HG03354 (cell line): Measurements from ENCODE around the gene ABHD14A.
A peak's percentile ranks its signal among the peaks of the same experiment; 100 is the strongest.
"Not testable (repeated sequence)": the region's sequence is repeated elsewhere in the genome, so short reads cannot be mapped to it uniquely, and the experiment has no call there.

Experiments
- ATAC-seq: cut with Tn5 transposase; IDR thresholded peaks from one replicate; pipeline ENCODE4 v1.9.1; 2021; ENCODE audit warnings: mild to moderate bottlenecking; ENCODE audit not compliant: unreplicated experiment, poor library complexity, severe bottlenecking

The ABHD14A gene

GRCh38 chr3:51974963-51975851, at the start of gene ABHD14A:
ABHD14A (plus strand) TSS chr3:51975064; CDS start chr3:51975136, 72 bp downstream.
- ATAC-seq, result peak; percentile 58

DNA sequence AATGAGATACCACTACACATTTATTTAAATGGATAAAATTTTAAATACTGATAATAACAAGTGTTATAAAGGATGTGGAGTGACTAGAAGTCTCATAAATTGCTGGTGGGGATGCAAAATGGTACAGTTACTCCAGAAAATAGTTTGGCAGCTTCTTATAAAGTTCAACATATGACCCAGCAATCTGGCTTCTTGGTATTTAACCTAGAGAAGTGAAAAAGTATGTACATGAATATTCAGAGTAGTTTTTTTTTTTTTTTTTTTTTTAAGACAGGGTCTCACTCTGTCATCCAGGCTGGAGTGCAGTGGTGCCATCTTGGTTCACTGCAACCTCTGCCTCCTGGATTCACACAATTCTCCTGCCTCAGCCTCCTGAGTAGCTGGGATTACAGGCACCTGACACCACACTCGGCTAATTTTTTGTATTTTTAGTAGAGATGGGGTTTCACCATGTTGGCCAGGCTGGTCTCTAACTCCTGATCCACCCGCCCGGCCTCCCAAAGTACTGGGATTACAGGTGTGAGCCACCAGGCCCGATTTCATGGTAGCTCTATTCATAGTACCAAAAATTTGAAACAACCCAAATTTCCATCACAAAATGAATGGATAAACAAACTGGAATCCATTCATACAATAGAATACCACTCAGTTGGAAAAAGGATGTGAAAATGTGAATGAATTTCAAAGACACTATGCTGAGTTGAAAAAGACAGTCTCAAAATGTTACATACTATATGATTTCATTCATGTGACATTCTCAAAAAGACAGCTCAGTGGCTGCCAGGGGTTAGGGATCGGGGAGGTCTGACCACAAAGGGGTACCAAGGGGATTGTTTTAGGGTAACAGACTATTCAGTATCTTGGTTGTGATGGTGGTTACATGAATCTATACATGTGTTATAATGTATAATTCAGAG, 47.5 kb upstream of the ABHD14A start:
- ATAC-seq, result no peak

- no peak for ATAC-seq
Measured at GRCh38 chr3:51928438-51928837, 46.4 kb upstream of the ABHD14A start.

- ATAC-seq, result not testable (repeated sequence)
Measured at GRCh38 chr3:51928981-51929380, 45.9 kb upstream of the ABHD14A start.

- no peak for ATAC-seq
Measured at GRCh38 chr3:51929420-51930003, 45.4 kb upstream of the ABHD14A start.

GRCh38 chr3:51930439-51930838, 44.4 kb upstream of the ABHD14A start:
- no peak for ATAC-seq

- ATAC-seq, result no peak
Measured at GRCh38 chr3:51931756-51932155, 43.1 kb upstream of the ABHD14A start.

- no peak for ATAC-seq
Measured at GRCh38 chr3:51932471-51933370, 42.1 kb upstream of the ABHD14A start.

- ATAC-seq, result no peak
Measured at GRCh38 chr3:51933471-51934138, 41.3 kb upstream of the ABHD14A start.

DNA sequence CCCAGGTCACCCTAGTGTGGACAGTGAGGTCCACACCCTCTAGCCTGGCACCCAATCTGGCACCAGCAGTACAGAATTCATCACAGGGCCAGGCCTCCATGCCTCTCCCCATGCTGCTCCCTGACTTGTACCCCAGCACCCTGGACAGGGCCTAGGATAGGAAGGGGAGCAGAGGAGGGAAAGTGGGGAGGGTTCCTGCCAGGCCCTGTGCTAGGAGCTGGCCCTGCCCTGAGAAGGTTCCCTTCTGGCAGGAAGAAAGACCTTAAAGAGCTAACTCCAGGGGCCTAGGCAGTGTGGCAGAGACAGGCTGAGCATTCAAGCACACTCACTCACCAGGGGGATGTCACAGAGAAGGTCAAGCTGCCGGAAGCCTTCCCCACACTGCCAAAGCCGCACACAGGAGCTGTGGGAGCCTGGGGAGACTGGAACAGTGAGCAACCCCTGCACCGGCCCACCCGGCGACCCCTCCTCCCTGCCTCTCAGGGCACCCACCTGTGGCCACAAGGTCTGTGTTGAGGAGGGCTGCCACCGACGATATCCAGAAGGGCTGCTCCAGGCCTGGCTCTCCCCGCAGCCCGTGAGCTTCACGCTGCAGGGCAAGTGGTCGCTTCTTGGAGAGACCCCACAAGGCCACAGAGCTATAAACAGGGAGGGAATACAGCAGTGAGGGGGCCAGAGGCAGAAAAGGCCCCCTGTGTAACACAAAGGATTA, 40.6 kb upstream of the ABHD14A start:
- no peak for ATAC-seq

DNA sequence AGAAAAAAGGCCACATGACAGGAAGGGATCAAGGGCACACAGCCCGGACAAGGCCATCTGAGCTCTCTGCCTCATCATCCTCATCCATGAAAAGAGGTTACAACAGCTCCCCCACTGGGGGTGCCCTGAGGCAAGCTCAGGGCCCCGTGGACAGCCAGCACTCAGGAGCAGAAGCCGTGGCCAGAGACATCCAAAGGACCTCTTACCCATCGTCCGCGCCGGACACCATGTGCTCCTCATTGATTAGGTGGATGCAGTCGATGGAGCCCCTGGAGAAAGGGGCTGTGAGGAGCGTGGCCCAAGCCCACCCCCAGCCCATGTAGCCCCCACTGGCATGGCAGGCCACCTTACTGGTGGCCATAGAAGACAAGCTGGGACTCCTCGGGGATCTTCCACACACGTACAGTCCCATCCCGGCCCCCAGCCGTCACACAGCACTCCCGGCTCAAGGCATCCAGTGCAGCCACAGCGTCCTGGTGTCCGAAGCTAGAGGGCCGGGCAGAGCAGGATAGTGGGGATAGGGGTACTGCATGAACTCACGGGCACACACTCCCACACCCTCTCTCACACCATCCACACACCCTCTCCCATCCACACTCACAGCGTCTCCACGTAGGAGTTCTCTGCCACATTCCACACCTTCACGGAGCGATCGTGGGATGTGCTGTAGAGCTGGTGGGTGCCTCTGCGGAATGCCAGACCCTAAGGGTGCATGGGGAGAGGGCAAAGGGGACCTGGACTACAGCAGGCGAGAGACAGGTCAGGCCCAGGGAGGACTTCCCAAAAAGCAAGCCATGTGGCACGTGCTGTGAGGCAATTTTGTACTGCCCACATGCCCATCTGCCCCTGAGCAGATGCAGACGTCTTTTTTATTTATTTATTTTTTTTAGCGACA, 39.6 kb upstream of the ABHD14A start:
- ATAC-seq, result no peak

- ATAC-seq, result no peak
Measured at GRCh38 chr3:51935886-51936755, 38.7 kb upstream of the ABHD14A start.

GRCh38 chr3:51937014-51937413, 37.9 kb upstream of the ABHD14A start:
- ATAC-seq, result no peak

- no peak for ATAC-seq
Measured at GRCh38 chr3:51937611-51938450, 37.0 kb upstream of the ABHD14A start.

- ATAC-seq, result no peak
Measured at GRCh38 chr3:51938780-51939425, 36.0 kb upstream of the ABHD14A start.
